Measurements from ENCODE around the gene SPATA33.

DNA sequence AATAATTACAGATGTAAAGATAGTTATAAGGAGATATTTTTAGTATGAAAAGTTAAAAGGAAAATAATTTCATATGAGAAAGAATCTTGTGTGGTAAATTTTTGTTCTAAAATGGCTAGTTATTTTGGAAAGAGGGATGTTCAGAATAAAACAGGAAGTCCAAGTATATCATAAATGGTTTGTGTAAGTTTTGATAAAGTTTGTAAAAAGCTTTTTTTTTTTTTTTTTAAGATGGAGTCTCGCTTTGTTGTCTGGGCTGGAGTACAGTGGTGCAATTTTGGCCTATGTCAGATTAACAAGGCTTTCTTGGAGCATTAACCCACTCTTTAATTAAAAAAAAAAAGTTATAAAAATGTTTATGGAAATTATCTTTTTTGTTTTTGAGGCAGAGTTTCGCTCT lies 20.6 kb downstream of the SPATA33 start:
- TF ChIP-seq, protein P1, sequence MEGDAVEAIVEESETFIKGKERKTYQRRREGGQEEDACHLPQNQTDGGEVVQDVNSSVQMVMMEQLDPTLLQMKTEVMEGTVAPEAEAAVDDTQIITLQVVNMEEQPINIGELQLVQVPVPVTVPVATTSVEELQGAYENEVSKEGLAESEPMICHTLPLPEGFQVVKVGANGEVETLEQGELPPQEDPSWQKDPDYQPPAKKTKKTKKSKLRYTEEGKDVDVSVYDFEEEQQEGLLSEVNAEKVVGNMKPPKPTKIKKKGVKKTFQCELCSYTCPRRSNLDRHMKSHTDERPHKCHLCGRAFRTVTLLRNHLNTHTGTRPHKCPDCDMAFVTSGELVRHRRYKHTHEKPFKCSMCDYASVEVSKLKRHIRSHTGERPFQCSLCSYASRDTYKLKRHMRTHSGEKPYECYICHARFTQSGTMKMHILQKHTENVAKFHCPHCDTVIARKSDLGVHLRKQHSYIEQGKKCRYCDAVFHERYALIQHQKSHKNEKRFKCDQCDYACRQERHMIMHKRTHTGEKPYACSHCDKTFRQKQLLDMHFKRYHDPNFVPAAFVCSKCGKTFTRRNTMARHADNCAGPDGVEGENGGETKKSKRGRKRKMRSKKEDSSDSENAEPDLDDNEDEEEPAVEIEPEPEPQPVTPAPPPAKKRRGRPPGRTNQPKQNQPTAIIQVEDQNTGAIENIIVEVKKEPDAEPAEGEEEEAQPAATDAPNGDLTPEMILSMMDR (IDR thresholded peaks at IDR 0.05; ENCODE audit: borderline replicate concordance, extremely low read depth, low read length, poor library complexity, severe bottlenecking), result no peak
- no peak for TF ChIP-seq EZH2 (IDR thresholded peaks at IDR 0.05; ENCODE audit: borderline replicate concordance, low read depth, low read length, severe bottlenecking)

All from DND-41 (cell line).